Fibroblast of skin of abdomen (primary cell): ENCODE results near the gene SORL1-AS1.
"Not testable (repeated sequence)": the region's sequence is repeated elsewhere in the genome, so short reads cannot be mapped to it uniquely, and the experiment has no call there.

Experiments used
- DNase-seq: peaks from one replicate; pipeline ENCODE4 v3.0.0-alpha.2; 2013

SORL1-AS1 gene

DNA sequence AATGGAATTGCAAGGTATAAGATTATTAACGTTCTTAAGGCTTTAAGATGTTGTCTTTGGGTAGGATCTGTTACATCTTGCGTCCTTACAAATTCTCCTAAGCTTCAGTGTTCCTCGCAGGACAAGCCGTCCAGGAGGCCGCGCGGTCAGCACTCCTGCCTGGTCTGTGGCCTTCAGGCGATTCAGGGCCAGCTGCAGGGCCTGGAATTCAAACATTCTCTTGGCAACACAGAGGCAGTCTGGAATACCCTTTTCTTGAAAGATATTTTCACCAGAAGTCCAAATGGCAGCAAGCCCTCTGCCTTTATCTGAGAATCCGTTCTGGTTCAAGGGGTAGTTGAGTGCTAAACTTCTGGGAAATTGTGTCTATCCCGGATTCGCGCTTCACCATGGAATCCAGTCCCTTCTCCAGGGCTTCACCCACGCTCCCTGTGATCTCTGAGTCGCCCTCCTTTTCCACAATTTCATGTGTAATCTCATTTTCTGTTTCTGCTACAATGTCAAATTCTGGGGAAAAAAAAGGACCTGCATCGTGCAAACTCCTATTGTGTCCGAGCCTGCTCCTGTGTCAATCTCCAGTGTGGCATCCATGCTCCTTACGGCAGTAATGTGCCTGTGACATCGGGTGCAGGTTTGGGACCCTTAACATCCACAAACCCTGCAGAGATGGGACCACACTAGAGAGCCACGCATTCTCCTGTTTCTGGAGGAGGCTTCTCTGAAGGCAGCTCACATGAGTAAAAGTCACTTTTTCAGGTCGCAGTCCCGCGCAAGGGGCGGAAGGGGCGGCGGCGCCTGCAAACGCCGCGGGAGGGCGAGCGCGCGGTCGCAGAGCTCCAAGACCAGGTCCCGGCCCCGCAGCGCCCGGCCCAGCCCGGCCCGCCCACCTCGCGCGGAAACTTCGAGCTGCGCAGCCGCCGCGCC lies 26.0 kb downstream of the SORL1-AS1 start:
- no peak for DNase-seq

DNA sequence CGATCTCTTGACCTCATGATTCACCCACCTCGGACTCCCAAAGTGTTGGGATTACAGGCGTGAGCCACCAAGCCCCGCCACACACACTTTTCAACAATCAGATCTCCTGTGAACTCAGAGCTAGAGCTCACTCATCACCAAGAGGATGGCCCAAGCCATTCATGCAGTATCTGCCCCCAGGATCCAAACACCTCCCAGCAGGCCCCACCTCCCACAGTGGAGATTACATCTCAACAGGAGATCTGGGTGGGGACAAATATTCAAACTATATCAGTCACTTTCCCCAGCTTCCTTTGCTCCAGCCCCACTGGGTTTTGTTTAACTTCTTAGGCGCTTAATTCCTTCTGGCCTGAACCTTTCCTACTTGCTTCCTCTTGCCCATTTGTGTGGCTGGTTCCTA lies 26.9 kb downstream of the SORL1-AS1 start:
- no peak for DNase-seq

DNA sequence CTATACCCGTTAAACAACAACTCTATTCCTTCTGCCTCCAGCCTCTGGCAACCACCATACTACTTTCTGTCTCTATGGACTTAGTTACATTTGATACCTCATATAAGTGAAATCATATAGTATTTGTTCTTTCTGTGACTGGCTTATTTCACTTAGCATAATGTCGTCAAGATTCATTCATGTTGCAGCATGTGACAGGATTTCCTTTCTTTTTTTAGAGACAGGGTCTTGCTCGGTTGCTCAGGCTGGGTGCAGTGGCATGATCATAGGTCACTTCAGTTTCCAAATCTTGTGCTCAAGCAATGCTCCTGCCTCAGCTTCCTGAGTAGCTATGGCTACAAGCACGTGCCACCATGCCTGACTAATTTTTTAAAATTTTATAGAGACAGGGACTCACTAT lies 30.1 kb downstream of the SORL1-AS1 start:
- no peak for DNase-seq

DNA sequence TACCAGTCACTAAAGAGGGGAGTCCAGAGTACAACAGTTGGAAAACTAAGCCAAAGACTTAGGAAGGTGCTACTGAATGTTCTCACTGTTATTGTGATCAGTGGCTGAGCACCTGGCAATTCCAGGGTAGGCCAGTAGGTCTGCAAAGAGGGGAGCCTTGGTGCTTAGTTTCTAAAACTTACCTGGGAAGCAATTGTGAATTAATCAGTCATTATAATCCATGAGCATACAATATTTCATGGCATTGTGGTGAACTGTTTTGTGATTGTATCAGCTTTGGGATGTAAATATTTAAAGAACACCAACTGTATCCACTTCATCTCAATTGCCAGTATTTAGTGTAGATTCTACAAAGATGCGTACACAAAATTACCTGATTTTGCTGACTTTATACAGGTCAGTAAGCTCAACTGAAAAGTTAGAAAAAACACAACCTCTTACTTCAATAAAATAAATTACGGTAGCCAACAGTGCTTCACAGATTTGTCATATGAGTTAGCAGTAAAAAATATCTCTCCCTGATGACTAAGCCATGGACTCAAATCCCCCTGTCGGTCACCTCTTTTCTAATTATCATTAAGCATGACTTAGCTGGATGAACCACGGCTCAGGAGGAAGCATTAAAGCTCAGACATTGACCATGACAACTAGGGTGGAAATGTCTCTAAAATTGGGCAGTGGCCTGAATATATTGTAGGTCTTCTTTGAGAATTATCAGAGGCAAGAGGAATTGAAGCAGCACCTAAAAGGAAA lies 31.4 kb downstream of the SORL1-AS1 start:
- peak; percentile 17 for DNase-seq

DNA sequence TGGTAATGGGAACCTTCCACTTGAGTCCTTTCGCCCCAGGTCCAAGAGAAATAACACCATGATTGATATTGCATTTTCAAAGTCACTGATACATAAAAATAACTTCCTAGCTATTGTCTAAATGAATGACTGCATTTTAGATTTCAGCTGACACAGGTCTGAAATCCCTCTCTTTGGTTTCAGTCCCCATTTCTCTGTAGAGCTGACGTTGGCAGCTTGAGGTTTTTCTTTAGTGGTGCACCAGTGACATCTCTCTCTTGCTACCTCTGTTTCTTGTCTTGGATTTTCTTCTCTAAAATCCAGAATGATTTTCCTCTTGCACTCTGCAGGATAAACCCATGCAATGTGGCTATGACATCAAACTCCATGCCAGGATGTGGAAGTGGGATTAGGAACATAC lies 32.4 kb downstream of the SORL1-AS1 start:
- DNase-seq = no peak

DNA sequence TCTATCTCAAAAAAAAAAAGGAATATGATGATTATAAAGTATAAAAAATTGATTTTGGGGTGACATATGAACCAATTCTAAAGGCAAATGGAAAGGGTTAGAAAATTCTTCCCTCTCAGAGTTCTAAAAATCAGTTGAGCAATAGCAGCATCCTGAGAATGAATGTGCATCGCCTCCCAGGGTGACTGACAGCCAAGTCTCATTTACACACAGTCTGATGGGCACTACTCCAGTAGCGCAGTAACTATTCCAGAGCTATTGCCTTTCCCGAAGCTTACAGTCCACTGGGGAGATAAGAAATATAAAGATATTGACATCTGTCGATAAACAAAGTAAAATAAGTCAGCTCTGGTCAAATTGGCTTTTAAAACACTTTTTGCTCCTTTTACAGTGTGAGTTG lies 32.9 kb downstream of the SORL1-AS1 start:
- DNase-seq = no peak

DNA sequence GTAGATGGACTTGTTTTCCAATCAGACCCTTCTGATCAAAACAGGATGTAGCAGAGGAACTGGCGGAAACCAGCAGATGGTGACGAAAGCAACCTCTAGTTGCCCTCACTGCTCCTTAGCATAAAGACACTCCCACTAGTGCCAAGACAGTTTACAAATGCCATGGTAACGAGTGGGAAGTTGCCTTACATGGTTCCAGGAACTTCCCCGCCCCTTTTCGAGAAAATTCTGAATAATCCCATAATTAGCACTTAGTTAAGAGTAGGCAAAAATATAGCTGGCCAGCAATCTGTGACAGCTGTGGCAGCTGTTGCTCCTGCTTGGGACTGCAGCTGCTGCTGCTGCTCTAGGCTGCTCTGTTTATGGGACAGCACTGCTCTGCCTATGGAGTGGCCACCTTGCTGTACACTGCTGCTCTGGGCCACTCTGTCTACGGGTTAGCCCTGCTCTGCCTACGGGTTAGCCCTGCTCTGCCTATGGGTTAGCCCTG lies 34.1 kb downstream of the SORL1-AS1 start:
- no peak for DNase-seq

DNA sequence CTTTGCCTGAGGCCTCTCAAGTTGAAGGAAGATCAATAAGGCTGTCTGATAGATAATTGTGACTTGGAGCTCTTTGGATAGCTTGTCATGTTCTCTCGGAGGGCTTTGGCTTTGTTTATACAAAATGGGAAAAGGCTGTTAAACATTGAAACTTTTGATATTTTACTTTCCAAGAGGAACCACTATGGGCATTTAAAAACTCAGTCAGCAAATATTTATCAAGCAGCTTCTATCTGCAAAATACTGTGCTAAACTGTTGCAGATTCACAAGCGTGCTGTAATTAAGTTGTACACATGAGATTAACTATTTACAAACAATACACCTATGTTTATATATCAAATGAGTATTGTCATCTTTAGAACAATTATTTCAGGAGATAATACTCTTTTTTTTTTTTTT lies 35.2 kb downstream of the SORL1-AS1 start:
- no peak for DNase-seq

DNA sequence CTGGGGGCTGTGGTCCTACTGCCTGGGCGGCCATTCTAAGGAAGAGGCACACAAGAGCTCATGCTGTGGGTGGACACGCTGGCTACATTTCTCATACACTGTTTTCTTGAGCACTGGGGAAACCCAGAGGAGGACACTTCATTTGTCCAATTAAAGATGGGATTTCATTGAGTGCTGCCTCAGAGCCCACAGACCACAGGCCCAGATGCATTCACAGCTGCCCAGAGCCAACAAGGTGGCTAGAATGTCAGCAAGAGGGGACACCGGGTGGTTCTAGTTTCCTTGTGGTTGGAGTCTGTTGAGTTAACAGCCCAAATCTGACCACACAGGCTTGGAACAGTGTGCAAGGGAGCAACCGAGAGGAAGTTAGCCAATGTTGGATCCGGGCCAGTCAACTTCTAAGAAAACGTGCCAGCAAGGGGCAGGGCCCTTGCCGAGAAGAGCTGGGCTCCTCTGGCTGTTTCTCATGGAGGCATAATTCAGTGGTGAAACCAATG lies 35.7 kb downstream of the SORL1-AS1 start:
- peak; percentile 94 for DNase-seq

DNA sequence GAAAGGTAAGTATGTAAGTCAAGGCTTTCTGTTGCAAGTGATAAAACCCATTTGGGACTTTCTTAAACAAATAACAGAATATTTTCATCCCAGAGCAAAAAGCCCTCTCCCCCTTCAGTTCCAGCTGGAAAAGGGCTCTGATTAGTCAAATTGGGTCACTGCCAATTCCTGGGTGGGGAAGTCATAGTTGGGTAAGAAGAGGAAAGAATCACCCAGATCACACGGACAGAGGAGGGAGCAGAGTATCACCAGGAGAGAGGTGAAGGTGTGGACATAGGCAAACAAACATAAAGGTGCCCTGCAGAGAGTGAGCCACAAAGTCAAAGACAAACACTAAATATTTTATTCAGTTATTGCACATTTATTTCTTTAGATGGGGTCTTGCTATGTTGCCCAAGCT lies 36.9 kb downstream of the SORL1-AS1 start:
- peak; percentile 48 for DNase-seq

DNA sequence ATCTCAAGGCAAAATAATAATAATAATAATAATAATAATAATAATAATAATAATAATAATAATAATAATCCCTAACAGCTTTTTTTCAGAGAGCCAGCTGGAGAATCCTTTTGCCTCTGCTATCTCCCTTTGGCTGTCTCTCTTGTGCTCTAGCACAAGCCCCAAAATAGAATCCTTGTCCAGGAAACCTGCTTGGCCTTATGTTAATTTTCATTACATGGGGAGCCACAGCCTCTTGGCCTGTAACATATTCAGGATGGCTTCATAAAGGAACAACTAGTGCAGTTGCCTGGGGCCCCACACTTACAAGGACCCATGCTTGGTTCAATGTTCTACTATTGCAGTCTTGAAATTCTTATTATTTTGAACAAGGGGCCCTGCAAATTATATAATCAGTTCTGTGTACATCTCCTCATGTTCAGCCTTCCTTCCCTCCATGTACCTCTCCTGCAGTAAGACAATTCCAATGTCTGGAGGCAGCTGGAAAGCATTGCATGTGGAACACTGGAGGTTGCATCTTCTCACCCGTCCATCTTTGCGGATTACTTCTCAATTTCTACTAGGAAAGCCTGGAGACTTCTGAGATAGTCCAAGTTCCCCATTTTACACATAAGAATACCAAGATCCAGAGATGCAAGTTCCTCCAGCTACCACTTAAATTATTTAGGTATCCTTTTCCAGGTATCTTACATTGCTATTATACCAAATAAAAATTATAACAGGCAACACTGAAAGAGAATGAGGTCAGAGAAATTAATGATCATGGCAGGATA lies 38.4 kb downstream of the SORL1-AS1 start:
- DNase-seq = no peak

DNA sequence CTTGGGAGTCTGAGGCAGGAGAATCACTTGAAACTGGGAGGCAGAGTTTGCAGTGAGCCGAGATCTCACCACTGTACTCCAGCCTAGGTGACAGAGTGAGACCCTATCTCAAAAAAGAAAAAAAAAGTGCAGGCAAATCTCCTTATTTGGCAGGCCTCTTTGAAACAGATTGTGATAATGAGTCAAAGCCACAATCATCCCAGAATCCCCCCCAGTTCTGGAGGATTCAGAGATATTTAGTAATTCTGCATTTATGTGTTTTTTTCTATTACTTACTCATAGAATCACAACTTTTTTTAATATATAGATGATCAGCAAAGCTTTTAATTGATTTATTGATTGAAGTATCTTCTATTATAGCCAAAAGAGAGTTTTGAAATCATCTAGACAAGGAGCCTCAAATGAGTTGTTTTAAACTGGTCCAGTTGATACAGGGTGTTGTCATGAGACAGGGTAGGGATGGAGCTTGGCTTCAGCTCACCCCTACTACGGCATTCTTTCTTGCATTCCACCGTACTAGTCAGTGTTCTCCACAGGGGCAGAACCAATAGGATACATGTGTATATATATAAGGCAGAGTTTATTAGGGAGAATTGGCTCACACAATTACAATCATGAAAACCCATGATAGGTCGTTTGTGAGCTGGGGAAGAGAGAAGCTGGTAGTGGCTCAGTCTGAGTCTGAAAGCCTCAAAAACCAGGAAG lies 39.9 kb downstream of the SORL1-AS1 start:
- DNase-seq = peak; percentile 77

DNA sequence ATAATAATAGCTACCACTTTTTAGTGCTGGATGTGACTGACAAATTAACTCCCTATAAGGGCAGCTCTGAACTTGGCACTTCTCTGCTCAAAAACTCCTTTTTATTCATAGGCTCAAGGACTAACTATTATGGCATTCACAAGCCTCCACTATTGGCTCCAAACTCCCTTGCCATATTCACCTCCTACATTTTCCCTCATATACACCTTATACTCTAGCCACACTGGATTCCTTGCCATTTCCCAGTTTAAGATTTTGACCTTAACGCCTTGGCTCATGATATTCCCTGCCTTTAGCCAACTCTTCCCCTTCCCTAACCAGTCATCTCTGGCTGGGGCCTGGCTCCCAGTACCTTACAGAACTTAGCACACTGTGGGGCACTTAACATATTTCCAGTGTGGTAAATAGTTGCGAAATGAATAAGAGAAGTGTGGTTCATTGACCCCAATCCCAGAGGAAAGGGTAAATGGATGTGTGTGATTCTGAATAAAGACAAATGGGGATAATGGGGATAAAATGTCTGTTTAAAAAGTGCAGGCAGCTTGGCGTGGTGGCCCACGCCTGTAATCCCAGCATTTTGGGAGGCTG lies 40.7 kb downstream of the SORL1-AS1 start:
- DNase-seq = peak; percentile 39

DNA sequence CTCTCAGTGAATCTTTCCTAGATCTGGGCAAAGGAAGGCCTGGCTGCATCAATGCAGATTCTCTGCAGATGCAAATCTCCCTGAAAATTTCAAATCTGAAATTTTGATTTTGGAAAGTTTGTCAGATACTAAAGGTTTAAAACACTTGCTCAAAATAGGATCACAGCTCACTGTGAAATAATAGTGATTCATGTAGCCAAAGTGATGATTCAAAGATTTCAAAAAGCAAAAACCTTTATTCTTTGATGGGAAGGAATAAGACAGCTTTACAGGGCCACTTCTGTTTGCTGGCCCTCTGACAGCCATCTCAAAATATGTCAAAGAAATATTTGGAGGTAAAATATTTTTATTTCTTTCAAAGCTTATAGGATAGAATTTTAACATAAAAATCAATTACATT lies 41.4 kb downstream of the SORL1-AS1 start:
- not testable (repeated sequence) for DNase-seq

DNA sequence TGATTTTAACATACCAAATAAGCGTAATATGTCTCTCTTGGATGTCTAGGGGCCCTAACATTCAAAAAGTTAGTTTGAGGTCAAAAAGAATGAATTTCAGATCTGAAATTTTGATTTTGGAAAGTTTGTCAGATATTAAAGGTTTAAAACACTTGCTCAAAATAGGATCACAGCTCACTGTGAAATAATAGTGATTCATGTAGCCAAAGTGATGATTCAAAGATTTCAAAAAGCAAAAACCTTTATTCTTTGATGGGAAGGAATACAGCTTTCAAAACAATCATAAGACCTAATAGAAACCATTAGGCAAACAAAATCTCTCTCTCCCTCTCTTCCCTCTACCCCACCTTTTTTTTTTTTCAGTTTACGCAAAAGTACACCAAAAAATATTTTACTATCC lies 42.7 kb downstream of the SORL1-AS1 start:
- DNase-seq = not testable (repeated sequence)

DNA sequence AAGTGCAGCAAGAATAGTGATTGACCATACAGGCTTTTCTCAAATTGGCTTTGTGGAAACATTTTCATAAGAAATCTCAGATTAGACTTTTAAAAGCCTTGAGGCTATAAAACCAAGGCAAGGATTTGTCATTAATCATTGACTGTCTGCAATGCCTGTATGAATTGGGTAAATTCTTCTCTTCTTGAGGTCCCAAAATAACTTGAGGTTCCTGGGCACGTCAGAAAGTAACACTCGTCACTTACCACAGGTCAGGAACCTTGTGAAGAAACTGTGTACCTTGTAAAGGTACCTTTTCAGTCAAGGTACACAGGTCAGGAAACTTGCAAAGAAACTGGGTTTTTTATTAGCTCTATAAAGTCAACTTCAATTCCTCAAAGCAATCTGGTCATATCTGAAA lies 43.9 kb downstream of the SORL1-AS1 start:
- no peak for DNase-seq

DNA sequence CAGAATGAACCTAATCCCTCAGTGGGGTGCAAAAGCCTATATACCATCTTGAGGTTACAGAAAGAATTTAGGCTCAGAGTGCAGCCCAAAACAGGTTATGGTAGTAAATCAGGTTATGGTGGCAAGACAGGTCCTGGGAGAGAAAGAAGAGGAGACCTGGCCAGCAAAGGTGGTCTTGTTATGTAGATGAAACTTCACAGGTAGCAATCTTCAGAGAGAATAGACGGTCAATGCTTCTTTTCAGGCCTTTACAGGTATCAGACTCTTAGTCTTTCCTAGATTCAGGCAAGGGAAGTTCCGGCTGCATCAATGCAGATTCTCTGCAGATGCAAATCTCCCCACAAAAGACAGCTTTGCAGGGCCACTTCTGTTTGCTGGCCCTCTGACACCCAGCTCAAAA lies 46.5 kb downstream of the SORL1-AS1 start:
- no peak for DNase-seq

DNA sequence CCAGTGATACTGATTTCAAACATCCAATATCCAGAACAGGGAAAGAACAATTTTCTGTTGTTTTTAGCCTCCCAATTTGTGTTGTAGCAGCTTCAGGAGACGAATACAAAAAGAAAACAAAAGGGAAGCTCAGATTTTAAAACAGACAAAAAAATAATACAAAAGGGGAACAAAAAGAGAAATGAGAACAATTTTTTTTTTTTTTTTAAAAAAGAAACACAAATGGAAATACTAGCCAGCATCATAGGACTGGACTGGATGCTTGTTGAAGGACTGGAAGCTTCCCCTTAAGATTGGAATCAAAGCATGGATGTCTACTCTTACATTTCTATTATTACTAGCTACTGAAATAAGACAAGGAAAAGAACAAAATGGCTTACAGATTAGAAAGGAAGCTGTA lies 47.1 kb downstream of the SORL1-AS1 start:
- DNase-seq = no peak

DNA sequence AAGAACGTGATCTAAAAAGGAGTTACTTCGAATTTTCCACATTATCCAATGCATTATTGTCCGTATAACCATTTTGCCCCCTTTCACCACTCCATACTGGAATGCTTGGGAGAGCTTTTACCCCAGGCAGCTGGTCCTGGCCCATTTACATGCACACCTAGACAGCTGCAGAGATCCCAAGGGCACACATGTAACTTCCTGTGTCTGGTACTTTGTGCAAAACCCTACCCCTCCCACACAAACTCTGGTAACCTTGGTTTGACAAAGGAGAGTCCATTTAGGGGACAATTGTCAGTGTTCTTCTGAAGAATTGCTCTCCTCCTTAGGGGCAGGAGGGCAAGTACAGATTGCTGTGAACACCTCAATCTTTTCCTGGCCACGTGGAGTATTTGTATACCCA lies 58.0 kb downstream of the SORL1-AS1 start:
- no peak for DNase-seq

DNA sequence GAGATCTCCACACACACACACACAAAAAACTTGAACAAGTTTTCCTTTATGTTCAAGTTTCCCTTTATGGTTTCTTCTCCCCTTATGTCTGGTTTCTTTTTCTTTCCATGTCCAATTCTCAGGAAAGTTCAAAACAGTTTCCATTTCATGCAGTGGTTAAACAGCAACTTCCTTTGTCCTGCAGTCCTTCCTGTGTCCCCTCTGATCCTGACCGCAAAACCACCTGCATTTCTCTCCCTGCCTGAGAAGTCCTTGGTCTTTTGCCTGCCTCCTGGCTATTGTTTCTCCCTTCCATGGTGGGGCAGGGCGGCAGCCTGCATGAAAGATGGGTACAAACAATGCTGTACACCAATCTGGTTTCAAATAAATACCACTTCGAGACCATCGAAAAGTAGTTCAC lies 58.9 kb downstream of the SORL1-AS1 start:
- DNase-seq = no peak

DNA sequence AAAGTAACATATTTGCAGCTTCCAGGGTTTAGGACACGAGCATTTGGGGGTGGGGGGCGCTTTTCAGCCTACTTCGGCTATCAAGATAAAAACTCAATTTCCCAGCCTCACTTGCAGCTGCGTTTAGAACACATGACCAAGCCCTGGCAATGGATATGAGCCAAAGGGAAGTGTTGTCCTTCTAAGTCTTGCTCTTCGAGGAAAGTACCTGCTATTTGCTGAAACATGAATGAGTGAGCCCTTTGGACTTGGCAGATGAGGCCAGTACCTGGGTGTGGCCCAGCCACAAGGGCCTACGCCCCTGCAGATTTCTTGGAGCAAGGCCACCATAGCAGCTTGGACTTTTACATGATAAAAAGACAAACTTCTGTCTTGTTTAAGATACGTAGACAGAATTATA lies 60.9 kb downstream of the SORL1-AS1 start:
- no peak for DNase-seq

DNA sequence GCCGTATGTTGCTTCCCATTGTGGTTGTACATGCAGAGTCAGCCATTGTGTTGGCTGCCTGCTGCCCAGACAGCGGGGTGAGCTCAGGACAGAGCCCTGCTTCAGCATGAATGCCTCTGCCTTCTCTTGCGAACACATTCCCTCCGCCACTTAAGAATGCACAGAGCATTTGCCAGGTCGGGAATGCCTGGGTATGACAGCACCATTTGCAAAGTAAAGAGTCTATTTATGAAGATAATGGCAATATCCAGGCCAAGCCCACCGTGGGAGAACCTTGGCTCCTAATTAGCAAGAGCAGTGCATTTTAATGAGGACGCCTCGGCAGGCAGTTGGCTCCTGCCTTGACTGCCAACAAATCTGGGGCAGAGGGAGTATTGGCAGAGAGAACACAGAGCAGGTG lies 63.1 kb downstream of the SORL1-AS1 start:
- DNase-seq = peak; percentile 28
